Kasumi-1 (cell line): ENCODE results near the gene TNFRSF25.
"Not testable (repeated sequence)": the region's sequence is repeated elsewhere in the genome, so short reads cannot be mapped to it uniquely, and the experiment has no call there.

Source experiments
- DNase-seq, 2 experiments: peaks; one replicate each; lab custom pipeline; 2025; lab: John Stamatoyannopoulos, UW

The TNFRSF25 gene

DNA sequence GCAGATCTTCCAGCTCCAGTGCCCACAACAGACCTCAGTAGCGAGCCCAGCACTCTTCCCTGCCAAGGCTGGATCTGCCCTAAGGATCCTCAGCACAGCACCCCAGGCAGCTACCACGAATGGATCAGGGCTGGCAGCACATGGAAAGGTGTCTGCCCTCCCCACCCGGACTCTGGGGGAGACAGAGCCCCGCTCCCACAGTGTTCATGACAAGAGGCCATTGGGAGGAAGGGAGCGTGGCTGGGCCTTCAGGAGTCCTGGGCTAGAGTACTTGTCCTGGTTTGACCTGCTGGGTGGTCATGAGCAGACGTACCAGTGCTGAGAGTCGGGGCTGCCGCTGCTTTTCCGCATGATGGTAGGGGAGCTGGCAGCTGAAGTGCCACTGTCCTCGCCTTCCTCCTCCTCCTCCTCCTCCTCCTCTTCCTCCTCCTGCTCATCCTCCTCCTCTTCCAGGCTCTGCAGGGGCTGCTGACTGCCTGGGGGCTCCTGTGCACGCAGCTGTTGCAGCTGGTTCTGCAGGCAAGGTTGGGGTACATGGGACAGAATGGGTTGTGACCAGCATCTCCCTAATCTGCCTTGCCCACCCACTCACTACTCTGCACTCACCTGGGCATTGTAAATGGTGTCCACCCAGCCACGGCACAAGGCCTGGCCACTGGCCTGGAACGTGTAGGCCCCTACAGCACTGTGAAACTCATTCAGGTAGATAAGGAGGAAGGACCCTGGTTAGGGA is 2.9 kb upstream of the TNFRSF25 start:
- no peak for DNase-seq

DNA sequence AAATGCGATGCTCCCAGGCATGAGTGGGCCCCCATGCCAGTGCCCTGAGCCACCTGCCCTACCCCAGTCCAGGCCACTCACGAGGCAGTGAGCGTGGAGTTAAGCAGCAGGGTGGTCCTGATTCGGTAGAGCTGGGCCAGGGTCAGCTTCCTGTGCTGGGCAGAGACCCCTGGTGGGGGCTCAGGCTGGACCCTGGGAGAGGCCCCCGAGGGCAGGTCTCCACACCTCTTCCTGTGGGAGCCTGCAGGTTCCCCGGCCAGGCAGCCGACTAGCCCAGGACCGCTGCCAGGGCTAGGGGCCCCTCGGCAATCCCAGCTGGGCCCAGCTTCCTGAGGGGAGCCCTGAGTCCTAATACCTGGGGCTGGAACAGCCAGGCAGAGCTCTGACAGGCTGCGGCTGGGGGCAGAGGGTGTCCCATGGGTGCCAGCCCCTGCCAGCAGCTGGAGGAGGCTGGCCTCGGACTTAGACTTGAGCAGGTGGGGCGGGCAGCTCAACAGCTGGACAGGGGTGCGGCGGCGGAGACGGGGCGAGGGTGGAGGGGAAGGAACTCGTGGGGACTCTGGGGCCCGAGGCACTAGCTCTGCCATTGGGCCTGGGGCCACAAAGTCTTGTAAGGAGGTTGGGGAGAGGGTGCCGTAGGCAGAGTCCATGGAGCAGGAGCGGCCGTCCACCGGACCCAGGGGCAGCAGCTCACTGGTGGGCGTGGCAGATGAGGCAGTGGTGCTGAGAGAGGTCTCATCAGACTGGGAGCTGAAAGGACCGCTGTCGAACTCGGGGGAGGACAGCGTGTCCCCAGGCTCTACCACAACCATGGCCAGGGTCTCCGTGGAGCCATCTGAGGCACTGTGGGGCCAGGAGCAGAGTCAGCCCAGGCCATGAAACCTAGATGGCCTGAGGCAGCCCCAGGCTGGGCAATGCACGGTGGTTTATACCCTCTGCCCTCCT is 2.0 kb upstream of the TNFRSF25 start:
- DNase-seq = no peak

DNA sequence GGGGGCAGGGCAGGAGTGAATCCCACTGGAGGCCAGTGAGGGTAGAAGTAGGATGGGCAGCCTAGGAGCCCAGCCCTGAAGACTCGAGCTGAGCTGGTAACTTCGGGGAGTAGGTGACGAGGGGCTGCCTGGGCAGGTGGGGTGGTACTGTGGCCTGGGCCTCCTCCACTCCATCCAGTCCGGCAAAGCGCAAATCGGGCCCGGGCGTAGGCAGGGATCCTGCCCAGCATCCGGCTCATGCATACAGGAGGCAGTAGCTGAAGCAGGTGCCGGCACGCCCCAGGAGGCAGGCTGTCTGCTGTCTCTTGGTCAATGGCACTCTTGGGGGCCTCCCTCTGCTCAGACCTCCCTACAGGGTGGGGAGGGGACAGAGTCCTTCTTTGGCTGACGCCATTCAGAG is 1.3 kb upstream of the TNFRSF25 start:
- no peak for DNase-seq

DNA sequence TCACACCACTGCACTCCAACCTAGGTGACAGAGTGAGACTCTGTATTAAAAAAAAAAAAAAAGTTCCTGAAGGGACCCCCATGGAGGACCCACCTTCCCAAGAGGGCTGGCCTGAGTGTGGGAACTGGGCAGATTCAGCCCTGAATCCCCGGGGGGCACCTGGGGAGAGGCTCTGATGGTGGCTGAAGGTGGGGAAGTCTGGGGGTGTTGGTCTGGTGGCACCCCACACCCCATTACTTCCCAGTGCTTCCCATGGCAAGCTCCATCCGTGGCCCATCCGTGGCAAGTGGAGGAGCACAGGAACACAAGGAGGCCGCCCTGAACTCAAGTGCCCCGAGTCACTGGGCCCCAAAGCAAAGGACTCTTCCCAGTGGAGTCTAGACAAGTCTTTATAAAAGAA is 778 bp upstream of the TNFRSF25 start:
- no peak for DNase-seq

DNA sequence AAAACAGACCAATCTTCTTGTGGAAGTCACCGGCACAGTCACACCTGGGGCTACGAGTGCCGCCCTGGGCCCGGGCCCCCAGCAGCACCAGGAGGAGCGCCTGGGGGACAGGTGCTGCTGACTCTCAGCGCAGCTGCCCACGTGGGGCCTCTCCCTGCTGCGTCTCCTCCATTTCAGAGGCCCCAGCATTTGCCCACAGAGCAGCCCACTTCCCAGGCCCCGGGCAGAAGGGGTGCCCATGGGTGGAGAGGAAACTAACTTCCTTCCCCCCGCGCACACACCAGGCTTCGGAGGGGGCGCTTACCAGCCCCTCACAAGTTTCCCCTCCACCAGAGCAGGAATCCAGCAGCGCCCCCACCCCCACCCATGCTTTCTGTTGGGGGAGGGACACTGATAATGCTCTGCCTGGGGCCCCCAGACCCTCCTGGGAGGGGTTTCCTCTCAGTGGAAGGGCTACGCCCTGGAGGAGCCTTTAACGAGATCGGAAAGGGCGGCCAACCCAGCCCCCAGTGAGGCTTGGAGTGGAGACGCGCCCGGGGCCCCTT is 440 bp downstream of the TNFRSF25 start:
- no peak for DNase-seq

DNA sequence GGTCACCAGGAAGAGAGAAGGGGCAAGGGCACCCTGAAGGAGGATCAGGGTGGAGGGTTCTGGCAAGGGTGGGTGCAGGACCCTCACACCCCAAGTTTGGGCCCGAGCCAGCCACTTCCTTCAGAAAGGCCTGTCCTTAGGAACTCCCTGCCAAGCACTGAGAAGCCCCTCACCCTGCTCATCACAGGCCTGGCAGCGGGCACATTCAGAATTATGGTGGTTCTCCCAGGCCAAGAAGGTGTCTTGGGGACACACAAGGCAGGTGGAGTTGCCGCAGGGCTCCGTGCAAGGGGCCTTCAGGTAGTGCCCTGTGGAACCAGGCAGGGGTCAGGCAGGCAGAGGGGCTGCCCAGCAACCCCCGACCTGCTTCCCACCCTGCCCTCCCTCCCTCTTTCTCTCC is 1.1 kb downstream of the TNFRSF25 start:
- no peak for DNase-seq

DNA sequence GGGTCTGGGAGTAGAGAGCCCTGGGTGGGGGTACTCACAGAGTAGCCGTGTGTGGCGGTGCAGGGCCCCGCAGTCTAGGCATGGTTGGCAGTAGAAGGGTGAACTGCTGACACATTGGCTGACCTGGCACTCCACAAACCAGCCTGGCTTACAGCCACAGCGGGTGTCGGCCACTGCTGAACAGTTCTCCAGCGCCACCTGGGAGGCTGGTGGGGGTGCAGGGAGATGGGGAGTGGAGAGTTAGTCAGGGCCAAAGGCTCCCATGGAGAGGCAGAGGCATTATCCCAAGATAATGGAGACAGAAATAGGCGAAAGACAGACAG is 1.5 kb downstream of the TNFRSF25 start:
- no peak for DNase-seq

DNA sequence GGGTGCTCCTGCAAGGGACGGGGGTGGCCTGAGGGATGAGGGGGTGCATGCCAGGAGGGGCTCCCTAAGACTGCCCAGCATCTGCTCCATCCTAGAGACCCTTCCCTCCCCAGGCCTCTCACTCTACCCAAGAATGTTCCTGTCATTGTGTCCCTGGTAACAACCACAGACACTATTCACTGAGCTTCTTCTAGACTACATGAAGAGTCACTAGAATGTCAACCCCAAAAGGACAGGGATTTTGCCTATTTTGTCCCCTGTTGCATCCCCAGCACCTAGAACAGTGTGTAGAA is 2.9 kb downstream of the TNFRSF25 start:
- DNase-seq = no peak

DNA sequence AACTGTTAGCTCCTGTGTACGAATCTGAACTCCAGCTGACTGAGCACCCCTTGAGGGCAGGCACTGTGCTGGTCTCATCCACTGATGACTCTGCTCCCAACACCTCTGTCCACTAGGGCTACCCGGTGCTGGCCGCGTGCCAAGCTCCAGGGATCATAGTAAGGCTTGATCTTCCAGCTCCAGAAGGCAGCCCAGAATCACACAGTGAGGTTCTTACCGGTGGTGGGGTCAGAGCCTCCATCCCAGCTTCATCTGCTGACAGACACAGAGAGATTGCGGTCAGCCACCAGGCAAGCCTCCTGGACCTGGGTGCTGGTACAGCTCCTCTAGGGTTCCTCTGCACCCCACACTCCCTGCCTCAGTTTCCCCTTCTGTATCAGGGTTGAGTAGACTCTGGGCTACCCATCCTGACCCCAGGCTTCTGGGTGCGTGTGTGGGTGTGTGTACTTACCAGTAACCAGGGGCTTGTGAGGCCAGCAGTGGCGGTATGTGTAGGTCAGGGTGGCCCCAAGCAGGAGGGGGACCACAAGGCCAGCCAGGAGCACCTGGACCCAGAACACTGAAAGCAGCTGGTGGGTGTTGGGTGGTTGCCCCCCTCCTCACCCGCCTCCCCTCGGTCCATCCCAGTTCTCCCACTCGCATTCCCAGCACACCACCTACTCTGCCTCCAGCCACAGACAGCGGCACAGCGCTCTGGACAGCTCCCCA is 3.4 kb downstream of the TNFRSF25 start:
- no peak for DNase-seq

DNA sequence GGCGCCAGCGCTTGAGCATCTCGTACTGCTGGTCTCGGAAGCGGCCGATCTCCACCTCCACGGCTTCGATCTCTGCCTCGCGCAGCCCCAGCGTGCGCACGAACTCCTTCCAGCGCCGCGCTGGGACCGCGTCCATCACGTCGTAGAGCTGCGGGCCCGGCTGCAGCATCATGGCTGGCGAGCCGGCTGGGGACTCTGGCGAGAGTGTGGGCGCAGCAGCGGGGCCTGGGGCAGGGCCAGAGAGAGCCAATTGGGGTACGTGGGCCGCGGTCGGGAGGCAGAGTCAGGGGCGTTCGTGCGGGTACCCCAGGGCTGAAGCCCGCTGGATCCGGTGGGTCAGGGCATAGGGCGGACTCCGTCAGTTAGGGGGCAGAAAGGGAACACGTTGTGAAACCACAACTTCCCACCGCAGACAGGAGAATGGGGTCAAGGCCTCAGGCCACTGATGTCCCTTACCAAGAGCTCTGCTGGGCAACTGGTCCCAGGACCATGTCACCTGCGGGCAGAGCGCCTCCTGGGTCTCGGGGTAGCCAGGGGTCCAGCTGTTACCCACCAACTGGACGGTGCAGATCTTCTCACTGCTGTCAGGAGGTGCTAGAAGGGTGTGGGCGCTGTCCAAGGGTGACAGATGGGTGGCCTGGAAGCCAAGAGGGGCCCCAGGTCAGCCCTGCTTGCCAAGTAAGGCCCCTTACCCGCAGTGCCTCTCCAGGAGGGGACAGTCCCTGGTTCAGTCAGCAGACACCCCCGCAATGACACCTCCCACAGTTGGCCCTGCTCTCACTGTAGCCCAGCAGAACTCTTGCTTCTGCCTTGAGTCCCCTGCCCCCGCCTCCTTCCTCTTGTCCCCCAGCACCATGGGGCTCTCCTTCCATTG is 4.2 kb downstream of the TNFRSF25 start:
- no peak for DNase-seq

DNA sequence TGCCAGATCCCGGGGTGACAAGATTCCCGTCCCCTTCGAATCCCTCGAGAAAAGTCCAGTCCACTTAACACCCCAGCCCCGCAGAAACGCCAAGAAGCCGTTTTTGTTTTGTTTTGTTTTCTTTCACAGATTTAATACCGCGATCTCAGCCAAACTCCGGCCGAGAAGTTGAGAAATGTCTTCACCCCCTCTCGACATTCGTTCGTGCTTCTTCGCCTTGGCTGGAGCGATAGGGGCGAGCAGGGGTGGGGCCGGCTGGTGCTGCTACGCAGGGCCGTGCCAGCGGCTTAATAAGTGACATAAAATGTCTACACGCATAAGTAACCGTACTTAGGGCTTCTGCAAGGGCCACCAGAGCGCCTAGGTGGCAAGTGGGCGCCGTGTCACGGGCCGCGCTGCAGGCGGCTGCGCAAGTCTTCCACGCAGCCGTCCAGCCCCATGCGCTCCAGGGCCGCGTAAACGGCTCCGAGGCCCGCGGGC is 4.9 kb downstream of the TNFRSF25 start:
- no peak for DNase-seq

DNA sequence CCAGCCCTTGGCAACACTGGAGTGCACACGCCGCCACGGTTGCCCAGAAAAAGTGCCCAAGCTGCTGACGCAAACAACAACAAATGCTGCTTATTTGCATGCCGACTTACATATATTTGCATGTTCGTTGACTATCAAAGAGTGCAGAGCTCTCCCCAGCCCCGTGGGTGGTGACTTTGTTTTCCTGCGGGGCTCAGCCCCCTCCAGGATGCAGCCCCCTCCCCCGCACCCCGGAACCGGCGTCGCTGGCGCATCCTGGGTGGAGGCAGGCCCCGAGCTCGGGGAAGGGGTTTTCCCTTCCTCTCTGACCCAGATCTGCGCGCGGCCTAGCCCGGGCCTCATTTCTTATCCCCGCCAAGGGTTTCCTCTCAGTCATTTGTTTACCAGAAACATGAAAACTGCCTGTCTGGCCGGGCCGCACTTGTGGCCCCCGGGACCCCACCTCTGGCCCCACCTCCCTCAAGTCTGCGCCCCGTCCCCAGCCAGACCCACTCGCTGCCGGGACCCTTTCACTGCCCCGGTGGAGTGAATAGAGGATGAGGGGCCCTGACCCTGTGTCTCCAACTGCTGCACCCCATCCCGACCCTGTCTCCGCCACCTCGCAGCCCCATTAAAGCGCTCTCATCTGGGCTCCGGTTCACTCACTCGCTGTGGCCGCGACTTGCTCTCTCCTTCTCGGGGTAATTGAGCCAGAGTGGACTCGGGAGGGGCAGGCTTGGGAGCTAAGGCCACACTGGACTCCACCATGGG is 5.5 kb downstream of the TNFRSF25 start:
- no peak for DNase-seq

DNA sequence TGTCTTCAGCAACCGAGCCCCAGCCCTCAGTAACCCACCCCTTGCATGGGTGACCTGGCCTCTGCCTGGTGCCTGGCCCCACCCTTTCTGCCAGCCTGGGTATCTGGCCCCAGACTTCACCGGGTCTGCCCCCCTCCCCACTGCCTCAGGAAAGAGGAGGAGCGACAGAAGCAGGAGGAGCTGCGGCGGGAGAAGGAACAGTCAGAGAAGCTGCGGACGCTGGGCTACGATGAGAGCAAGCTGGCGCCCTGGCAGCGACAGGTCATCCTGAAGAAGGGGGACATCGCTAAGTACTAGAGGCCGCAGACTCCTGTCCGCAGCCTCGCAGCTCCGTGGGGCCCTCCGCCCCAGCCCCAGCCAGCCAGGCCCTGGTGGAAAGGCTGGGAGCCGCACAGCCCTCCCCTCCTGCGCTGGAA is 6.1 kb downstream of the TNFRSF25 start:
- DNase-seq = peak in 1 of 2 experiments; percentile 26

DNA sequence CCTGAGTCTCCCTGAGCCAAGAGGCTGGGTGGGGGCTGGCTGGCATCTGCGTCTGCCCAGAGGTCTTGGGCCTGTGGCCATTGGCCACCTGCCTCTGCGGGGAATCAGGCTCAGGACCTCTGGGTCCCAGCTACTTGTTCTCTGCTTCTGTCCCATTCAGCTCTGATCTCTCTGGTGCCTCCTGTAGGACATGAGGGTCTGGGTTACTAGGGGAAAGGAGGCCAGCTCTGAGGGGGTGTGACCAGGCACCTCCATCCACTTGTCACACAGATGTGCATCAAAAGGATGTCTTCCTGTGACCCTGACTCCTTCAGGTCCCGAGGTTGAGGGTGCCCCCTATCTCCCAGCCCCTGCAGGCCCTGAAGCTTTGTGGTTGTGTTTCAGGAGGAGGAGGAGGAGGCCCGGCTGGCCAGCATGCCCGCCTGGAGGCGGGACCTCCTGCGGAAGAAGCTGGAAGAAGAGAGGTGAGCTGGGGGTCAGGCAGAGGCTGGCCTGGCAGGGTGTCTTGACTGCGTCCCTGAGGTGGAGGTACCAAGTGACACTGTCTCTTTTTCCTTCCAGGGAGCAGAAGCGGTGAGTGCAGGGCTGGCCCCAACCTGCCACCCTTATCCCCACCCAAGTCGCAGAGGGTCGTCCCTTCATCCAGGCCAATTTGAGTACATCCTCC is 9.0 kb downstream of the TNFRSF25 start:
- no peak for DNase-seq

DNA sequence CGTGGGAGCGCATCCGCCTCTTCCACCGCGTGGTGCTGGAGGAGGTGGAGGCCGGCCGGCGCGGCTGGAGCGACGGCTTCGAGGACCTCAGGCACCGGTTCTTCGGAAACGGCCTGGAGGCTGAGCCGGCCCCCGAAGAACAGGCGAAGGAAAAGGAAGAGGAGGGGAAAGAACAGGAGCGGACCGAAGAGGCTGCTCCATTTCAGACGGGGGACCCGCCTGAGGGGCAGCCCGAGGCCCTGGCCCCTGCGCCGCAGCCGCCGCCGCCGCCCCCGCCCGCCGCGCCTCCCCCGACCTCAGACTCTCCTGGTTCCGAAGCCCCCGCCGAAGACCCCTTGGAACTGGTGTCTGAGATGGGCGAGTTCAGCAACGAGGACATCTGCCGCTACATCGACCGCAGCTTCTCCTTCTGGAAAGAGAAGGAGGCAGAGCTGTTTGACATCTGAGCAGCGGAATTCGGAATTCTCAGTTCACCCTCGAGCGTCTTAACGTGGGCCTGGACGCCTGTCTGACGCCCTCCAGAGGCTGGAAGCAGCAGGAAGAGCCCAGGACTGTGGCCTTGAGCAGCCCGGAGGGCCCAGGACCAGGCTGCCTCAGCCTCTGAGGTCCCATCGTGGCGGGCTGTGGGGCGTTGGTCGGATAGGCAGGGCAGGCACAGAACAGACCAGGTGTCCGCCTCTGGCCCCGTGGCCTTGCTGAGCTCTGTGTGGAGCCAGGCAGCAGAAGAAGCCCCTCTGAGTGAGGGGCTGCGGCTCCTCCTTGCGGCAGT is 10.0 kb downstream of the TNFRSF25 start:
- DNase-seq = not testable (repeated sequence)

DNA sequence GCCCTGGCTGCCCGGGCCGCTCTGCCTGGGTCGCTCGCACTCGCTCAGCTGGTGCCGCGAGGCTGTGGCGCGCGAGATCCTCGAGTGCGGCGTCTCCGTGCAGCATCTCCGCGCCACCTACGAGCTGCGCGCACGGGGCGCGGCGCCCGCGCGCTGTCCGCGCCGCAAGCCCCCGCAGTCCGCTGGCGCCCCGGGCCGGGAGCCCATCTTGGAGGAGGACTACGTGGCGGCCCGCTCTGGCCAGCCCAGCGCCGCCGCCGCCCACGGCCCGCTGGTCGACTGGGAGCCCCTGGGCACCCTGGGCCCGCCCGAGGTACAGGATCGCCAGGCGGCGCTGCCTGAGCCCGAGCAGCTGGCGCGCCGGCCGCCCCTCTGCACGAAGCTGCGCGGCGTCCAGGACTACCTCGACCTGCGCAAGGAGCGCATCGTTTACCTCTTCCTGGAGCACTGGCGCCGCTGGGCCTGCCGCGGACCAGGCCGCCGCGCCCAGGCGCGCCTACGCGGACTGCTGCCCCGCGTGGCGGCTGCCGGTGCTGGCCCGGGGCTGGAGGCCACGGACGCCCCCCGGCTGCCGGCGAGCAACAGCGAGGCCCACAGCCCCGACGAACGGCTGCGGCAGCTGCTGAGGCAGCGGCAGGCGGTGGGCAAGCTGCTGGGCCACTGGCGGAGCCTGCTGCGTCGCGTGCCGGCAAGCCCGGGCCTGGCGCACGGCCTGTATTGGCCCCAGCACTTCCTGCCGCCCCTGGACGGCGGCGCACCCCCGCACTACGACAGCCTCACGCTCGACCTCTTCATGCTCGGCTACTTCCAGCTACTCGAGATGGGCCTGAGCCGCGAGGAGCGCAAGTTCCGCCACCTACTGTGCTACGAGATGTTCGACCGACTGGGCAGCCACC is 10.9 kb downstream of the TNFRSF25 start:
- no peak for DNase-seq

DNA sequence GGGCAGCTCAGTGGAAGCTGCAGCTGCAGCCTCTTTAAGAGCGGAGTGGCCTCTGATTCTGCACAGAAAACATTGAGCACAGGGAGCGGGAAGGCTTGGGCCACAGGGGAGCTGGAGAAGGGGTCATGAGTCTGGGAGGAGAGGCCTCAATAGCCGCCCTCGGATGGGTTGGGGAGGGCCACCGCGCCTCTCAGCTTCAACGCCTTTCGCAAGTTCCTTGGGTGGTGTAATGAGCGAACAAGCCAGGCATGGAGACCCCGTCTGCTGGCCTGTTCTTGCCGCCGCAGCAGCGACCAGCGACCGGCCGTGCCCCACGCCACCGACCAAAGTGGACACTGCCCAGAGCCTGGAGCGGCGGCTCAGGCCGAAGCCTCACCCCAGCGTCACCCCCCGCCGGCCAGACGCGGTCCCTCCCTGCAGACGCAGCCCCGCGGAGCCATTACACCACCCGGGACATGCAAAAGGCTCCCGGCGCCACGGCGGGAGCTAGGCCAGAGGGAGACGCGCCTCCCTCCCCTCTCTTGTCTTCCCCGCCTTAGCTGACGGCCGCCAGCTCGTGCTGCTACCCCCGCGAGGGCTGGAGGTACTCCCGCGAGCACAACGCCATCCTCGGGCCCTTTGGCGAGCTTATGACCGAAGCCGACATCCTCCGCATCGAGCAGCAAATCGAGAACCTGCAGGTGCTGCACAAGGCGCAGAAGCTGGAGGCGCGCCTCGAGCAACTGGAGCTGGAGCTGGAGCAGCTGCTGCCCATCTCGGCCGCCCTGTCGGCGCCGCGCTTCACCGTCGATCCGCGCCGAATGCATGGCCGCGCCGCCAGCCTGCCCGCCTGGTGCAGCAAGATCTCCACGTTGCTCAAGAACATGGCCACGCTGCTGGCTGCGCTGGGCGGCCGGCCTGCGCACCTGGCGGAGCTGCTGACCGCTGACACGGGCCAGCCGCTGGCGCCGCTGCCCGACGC is 11.8 kb downstream of the TNFRSF25 start:
- not testable (repeated sequence) for DNase-seq
